Forelimb muscle (tissue), 1 donor: ENCODE results near the gene TOP1. TPM values are rescaled to one million over a fixed set of nuclear protein-coding genes. Genes with fewer than 3 reads are reported as not detected.

Experiments
- DNase-seq: peaks from one replicate; pipeline ENCODE4 v3.0.0-alpha.2; 2013; ENCODE audit warnings: low read depth
- polyA plus RNA-seq: library from polyadenylated mRNA; unstranded; fragments of 120-200 nt; gene quantifications from one replicate; pipeline ENCODE4 v1.2.1, GENCODE V29; 2013; ENCODE audit not compliant: insufficient read length

Gene TOP1
- polyA plus RNA-seq, 1 donor: 49.6 TPM

GRCh38 chr20:41057999-41058673 lies 29.5 kb downstream of the TOP1 start:
- no peak for DNase-seq

DNA sequence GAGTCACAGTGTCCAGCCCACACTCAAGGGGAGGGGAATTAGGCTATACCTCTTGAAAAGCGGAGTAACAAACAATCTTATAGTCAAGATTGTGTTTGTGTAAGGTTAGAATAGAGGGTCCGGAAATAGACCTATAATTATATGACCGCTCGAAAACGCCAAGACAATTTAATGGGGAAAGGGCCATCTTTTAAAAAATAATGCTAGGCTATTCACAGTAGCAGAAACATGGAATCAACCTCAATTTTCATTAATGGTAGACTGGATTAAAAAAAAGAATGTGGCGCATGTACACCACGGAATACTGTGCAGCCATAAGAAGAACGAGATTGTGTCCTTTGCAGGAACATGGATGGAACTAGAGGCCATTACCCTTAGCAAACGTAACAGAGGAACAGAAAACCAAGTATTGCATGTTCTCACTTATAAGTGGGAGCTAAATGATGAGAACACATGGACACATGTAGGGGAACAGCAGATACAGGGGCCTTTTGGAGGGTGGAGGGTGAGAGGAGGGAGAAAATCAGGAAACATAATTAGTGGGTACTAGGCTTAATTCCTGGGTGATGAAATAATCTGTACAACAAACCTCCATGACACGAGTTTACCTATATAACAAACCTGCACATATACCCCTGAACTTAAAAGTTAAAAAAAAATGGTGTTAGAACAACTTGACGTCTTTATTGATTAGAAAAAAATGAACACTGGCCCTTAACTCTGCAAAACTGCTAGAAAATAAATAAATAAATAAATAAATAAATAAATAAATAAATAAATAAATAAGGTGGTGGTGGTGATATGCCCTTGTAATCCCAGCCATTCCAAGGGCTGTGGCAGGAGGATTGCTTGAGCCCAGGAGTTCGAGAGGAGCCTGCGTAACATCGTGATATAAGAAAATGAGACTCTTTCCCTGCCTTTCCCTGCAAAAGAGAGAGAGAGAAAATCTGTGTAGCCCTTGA lies 30.3 kb downstream of the TOP1 start:
- DNase-seq: no peak

GRCh38 chr20:41061155-41061554 lies 32.5 kb downstream of the TOP1 start:
- no peak for DNase-seq

GRCh38 chr20:41063442-41063841 lies 34.8 kb downstream of the TOP1 start:
- no peak for DNase-seq

DNA sequence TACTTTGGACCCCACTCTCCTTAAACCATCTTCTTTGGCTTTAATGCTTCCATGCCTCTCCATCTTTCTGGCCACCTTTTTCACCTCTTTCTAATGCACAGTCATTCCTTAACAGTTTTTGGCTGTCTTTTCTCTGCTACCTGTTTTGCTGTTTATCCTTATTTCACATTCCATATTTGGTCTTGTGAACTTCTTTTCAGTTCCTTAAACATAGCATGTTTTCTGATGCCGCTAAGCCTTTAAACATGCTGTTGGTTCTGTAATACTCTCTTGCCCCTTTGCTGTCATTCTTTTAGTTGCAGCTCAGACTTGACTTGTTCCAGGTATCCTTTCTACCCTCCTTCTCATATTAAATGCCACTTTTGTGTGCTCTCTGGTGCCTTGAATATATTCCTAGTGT lies 35.8 kb downstream of the TOP1 start:
- DNase-seq: no peak

GRCh38 chr20:41065716-41066115 lies 37.1 kb downstream of the TOP1 start:
- no peak for DNase-seq

DNA sequence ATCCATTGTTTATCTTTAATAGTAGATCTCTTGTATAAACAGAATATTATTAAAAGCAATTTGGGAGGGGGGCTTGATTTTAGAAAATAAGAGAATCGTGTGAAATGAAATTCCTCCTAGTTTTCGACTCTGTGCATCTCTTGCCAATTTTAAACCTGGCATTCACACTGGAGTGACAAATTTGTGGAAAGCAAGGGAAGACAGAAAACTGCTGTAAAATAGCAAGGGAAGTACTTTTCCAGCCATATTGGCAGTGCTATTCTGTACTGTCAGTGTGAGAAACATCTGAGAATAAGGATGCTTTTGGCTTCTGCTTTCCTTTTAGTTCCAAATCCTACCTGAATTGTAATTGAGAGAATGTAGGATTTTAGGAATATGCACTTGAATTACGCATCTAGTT lies 40.2 kb downstream of the TOP1 start:
- DNase-seq: no peak

GRCh38 chr20:41072190-41072863 lies 43.7 kb downstream of the TOP1 start:
- peak; percentile 39 for DNase-seq

- DNase-seq: no peak
Measured at GRCh38 chr20:41072915-41073314, 44.3 kb downstream of the TOP1 start.

GRCh38 chr20:41074441-41074840 lies 45.8 kb downstream of the TOP1 start:
- no peak for DNase-seq

- DNase-seq: no peak
Measured at GRCh38 chr20:41076776-41077175, 48.2 kb downstream of the TOP1 start.

DNA sequence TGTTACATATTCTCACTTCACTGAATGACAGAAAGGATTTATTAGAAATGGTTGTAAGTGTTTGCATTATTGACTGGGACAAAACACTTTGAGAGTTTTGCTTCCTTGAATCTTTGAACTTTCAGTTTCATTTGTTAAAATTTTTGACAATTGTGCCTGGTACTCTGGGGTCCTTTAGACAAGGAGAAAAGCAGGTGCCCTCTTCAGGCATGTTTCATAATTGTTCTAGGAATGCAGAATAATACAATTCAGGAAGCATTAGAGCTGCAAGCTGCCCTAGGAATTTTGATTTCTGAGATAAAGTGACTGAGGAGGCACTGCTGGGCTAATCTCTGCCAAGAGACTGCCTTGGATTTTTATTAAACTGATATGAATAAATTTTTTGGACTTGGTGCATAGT lies 49.7 kb downstream of the TOP1 start:
- no peak for DNase-seq

- no peak for DNase-seq
Measured at GRCh38 chr20:41079066-41079465, 50.4 kb downstream of the TOP1 start.

- no peak for DNase-seq
Measured at GRCh38 chr20:41080866-41081265, 52.2 kb downstream of the TOP1 start.

DNA sequence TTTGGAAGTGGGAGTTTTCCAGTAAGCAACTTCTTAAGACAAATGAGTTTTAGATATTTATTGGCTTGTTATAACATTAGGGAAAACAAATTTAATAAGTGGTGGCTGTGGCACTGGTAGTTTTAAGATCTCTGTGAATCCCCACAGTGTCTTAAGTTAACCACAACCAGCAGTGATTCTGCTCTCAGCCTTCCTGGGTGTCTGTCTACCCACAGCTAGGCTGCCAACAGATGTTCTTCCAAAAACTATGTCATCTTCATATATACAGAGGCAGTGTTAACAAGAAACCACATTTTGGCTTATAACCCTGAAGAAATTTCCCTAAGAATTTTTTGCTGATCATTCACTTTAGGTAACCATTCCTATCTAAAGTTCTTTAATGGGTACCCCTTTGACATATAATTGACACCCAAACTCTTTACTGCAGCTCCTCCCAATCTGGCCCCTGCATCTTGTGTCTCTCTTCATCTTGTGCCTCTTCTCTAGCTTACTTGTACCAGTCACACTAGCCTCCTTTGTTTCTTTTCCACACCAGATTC lies 52.7 kb downstream of the TOP1 start:
- no peak for DNase-seq

- DNase-seq: no peak
Measured at GRCh38 chr20:41082306-41082705, 53.7 kb downstream of the TOP1 start.

DNA sequence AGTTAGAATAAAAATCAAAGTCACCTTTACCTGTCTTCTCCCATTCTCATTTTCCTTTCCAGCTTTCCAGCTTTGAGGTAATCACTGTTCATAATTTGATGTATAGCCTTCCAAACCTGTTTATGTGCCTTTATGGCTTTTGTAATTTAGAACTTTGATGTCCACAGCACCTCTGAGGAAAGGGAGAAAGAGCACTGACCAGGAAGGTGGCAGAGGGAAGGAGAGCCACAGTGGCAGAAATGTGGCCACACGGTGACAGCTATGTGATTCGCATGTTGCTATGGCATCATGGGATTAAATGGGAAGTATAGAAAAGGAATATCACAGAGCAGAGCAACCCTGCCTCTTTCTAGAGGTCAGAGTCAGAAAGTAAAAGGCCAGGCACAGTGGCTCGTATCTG lies 57.0 kb downstream of the TOP1 start:
- no peak for DNase-seq

DNA sequence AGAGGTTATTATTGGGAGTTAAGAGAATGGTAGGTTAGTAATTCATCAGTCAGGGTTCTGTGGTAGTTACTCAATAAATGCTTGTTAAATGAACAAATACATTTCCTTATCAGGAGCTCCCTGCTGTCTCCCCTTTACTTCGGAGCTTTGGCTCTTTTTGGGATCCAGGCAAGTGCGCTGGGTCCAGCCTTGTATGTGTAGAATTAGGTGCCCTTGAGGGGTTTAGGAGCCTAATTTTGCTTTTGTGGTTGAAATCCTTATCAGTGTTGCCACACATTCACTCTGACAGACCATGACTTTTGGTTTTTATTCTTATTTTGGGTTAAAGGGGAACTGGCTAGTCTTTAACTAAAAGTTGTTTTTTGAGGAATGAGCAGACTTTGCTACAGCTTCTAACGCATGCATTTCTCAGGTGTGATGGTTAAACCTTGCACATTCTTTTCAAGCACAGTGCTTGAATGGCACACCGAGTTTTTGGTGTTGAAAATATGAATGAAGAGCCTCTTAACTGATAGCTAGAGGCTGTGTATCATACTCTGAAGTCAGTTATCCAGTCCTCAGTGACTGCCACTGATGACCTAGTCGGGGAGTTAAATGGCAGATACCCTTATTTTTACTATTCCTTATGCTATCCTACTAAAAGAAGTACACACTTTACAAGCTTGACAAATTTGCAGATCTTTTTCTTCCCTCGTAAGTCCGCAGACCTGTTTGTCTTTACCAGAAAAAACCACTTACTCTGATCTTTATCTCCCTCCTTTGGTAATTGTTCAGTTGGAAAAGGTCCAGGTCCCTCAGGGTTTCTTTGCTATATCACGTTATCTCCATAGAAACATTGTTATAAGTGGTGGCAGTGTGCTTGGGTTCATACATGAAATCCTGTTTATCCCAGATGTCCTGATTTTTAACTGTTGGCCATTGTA lies 58.0 kb downstream of the TOP1 start:
- DNase-seq: no peak

DNA sequence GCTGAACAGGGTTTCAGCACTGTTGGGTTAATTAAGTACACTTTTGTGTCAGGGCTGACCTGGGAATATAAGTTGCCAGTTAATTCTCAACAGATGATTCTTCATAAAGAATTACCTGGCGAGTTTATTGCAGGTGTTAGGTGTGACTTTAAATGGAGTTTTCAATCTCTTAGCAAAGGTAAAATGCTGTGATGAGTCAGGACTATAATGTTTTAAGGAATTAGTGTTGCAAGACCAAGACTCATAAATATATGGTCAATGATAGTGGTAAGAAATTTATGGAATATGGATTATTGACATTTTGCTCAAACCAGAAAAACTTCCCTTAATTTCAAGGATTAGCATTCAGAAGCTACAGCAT lies 58.7 kb downstream of the TOP1 start:
- no peak for DNase-seq

DNA sequence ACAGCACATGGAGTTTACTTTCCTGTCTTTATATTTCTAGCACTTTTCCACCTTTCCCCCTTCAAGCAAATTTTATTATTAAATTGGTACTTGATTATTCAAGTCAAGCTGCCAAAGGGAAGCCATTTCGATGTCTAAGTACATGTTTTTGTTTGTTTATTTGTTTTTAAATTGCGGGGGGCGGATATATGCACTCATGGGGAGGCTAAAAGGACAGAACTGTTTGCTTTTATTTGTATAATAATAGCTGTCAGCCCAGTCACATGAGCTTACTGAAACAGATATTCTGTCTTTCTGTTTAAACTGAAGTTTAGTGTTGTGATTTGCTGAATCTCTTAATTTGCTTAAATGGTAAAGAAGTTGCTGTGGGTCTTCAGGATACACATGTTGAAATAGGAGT lies 59.2 kb downstream of the TOP1 start:
- DNase-seq: no peak

- DNase-seq: no peak
Measured at GRCh38 chr20:41089555-41089954, 60.9 kb downstream of the TOP1 start.
